K562 (cell line): ENCODE data around the gene OXSM. TPM values are rescaled to one million over a fixed set of nuclear protein-coding genes. Genes with fewer than 3 reads are reported as not detected.

Experiments
- MEIS2 ChIP-seq: fragments of 450-650 bp; IDR thresholded peaks from 2 replicates; pipeline ENCODE4 v1.6.1; 2014; ENCODE audit warnings: mild to moderate bottlenecking; ENCODE audit not compliant: partially characterized antibody
- NCOA1 ChIP-seq: fragments of 450-650 bp; IDR thresholded peaks from 2 replicates; pipeline ENCODE4 v1.6.1; 2016; ENCODE audit warnings: low read depth
- NFIX ChIP-seq: fragments of 250-450 bp; sonication (Bioruptor Pico); IDR thresholded peaks from 2 replicates; pipeline ENCODE4 v1.4.0; 2020; ENCODE audit warnings: low read depth, mild to moderate bottlenecking, moderate library complexity
- SRSF1 ChIP-seq: fragments of 200-400 bp; formaldehyde crosslinking; IDR thresholded peaks from 2 replicates; pipeline ENCODE4 v1.6.1; 2017; ENCODE audit warnings: mild to moderate bottlenecking, low read depth, low read length, moderate library complexity
- ZNF586 ChIP-seq: fragments of 450-650 bp; formaldehyde crosslinking; conservative IDR thresholded peaks from 2 replicates; pipeline ENCODE4 v1.4.0; 2020; ENCODE audit warnings: mild to moderate bottlenecking, moderate library complexity
- polyA plus RNA-seq, 8 experiments: library from polyadenylated mRNA; depleted of rRNA in 4 of 8; stranded (reverse) in 5 of 8; unstranded in 3 of 8; fragments of >200 nt; fragmentation: Nextera tagmentation in 2 of 8; fragmentation: Illumina TruSeq in 1 of 8; extraction: Ambion mirVana in 2 of 8; extraction: Trizol in 1 of 8; gene quantifications; 2 replicates each; pipeline versions ENCODE4 v1.2.1 to v1.2.3, GENCODE V29; 2011 to 2014; ENCODE audit warnings: inconsistent platforms in 1 of 8, missing spikeins in 1 of 8
- total RNA-seq, 7 experiments: library from RNA; depleted of rRNA in 6 of 7; stranded (reverse); fragments of >200 nt in 6 of 7; fragmentation: Illumina TruSeq in 2 of 7; extraction: Trizol in 2 of 7; gene quantifications; 2 replicates each; pipeline versions ENCODE4 v1.2.1 to v1.2.3, GENCODE V29; 2011 to 2021; ENCODE audit warnings: low replicate concordance in 1 of 7
- TF ChIP-seq, protein P1 (sequence below): sonication (generic); formaldehyde crosslinking; IDR thresholded peaks from 2 replicates; pipeline ENCODE4 v1.8.1; 2023; ENCODE audit warnings: missing genetic modification reagents, mild to moderate bottlenecking, borderline replicate concordance
- TF ChIP-seq, protein P2 (sequence below): sonication (generic); formaldehyde crosslinking; IDR thresholded peaks from 2 replicates; pipeline ENCODE4 v1.8.0; 2022; ENCODE audit warnings: missing genetic modification reagents, mild to moderate bottlenecking, borderline replicate concordance

OXSM gene
- total and polyA plus RNA-seq, 9 of the 15 experiments (the other 6 are each of a cell fraction or from before 2014, with no cell fraction given): 24.0 to 107 (median 34.0) TPM

DNA sequence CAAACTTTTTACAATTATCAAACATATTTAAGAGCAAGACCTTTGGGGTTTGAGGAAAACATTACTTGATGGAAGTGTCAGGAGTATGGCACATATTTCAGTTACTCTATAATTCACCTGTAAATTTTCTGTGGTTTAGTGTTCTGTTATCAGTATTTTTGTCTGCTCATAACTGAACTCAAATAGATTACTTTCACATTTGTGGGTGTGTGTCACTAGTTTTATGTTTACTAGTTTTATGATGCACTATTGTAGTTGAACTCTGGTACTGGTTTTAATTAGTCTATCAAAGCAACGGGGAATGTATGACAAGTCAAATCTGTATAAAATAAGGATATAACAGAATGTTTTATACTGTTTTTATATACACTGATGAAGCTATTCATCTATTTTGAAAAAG lies 27.2 kb downstream of the OXSM start (continued):
- TF ChIP-seq, protein P1, sequence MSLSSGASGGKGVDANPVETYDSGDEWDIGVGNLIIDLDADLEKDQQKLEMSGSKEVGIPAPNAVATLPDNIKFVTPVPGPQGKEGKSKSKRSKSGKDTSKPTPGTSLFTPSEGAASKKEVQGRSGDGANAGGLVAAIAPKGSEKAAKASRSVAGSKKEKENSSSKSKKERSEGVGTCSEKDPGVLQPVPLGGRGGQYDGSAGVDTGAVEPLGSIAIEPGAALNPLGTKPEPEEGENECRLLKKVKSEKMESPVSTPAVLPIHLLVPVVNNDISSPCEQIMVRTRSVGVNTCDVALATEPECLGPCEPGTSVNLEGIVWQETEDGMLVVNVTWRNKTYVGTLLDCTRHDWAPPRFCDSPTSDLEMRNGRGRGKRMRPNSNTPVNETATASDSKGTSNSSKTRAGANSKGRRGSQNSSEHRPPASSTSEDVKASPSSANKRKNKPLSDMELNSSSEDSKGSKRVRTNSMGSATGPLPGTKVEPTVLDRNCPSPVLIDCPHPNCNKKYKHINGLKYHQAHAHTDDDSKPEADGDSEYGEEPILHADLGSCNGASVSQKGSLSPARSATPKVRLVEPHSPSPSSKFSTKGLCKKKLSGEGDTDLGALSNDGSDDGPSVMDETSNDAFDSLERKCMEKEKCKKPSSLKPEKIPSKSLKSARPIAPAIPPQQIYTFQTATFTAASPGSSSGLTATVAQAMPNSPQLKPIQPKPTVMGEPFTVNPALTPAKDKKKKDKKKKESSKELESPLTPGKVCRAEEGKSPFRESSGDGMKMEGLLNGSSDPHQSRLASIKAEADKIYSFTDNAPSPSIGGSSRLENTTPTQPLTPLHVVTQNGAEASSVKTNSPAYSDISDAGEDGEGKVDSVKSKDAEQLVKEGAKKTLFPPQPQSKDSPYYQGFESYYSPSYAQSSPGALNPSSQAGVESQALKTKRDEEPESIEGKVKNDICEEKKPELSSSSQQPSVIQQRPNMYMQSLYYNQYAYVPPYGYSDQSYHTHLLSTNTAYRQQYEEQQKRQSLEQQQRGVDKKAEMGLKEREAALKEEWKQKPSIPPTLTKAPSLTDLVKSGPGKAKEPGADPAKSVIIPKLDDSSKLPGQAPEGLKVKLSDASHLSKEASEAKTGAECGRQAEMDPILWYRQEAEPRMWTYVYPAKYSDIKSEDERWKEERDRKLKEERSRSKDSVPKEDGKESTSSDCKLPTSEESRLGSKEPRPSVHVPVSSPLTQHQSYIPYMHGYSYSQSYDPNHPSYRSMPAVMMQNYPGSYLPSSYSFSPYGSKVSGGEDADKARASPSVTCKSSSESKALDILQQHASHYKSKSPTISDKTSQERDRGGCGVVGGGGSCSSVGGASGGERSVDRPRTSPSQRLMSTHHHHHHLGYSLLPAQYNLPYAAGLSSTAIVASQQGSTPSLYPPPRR (CRISPR knock-in tag): no peak
- TF ChIP-seq SRSF1: no peak
- TF ChIP-seq MEIS2: no peak
- TF ChIP-seq, protein P2, sequence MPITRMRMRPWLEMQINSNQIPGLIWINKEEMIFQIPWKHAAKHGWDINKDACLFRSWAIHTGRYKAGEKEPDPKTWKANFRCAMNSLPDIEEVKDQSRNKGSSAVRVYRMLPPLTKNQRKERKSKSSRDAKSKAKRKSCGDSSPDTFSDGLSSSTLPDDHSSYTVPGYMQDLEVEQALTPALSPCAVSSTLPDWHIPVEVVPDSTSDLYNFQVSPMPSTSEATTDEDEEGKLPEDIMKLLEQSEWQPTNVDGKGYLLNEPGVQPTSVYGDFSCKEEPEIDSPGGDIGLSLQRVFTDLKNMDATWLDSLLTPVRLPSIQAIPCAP (CRISPR knock-in tag): no peak
- TF ChIP-seq NCOA1: no peak
- TF ChIP-seq NFIX (CRISPR knock-in tag): no peak
- no peak for TF ChIP-seq ZNF586 (CRISPR knock-in tag)
